ENCODE measurements around the gene FCAR. TPM values are rescaled to one million over a fixed set of nuclear protein-coding genes. Genes with fewer than 3 reads are reported as not detected.

The FCAR gene
- not detected in 2 replicates for total RNA-seq

GRCh38 chr19:54873990-54874389 lies at the start of gene FCAR:
Gene FCAR, plus strand, starts transcription at chr19:54874235. Its CDS starts 55 bp downstream, at chr19:54874290.

GRCh38 chr19:54832496-54832895 lies 41.5 kb upstream of the FCAR start, which contains the start of gene KIR2DS4:
Gene KIR2DS4, plus strand, starts transcription at chr19:54832676.

GRCh38 chr19:54850061-54850640 lies 23.9 kb upstream of the FCAR start, which contains the start of gene KIR3DL2:
Gene KIR3DL2, plus strand, starts transcription at chr19:54850443. Its CDS starts 33 bp downstream, at chr19:54850476.

GRCh38 chr19:54905803-54906511 lies 31.9 kb downstream of the FCAR start, which contains the start of gene NCR1:
Gene NCR1, plus strand, starts transcription at chr19:54906148. Its CDS starts 40 bp downstream, at chr19:54906188.

Other genes starting within 250 kb of the FCAR start
- not detected in 2 replicates for gene LILRB1, start 243.8 kb upstream of the FCAR start, total RNA-seq
- not detected in 2 replicates for gene LILRB4, start 211.2 kb upstream of the FCAR start, total RNA-seq
- not detected in 2 replicates for gene KIR3DL3, start 149.8 kb upstream of the FCAR start, total RNA-seq
- not detected in 2 replicates for gene KIR2DL3, start 135.7 kb upstream of the FCAR start, total RNA-seq
- not detected in 2 replicates for gene KIR2DL1, start 104.4 kb upstream of the FCAR start, total RNA-seq
- gene KIR2DL4, start 70.6 kb upstream of the FCAR start, total RNA-seq, result not detected in 2 replicates
- gene KIR3DL1, start 57.8 kb upstream of the FCAR start, total RNA-seq, result not detected in 2 replicates
- not detected in 2 replicates for gene KIR2DS4, start 41.6 kb upstream of the FCAR start, total RNA-seq
- gene KIR3DL2, start 23.8 kb upstream of the FCAR start, total RNA-seq, result not detected in 2 replicates
- not detected in 2 replicates for gene NCR1, start 31.9 kb downstream of the FCAR start, total RNA-seq
- gene NLRP7, start 73.3 kb downstream of the FCAR start, total RNA-seq, result not detected in 2 replicates
- not detected in 2 replicates for gene NLRP2, start 92.1 kb downstream of the FCAR start, total RNA-seq
- not detected in 2 replicates for gene GP6, start 164.0 kb downstream of the FCAR start, total RNA-seq
- gene RDH13, start 188.9 kb downstream of the FCAR start, total RNA-seq, result 11.0 and 13.8 TPM in 2 replicates
- 1.2 and 12.1 TPM in 2 replicates for gene EPS8L1, start 201.6 kb downstream of the FCAR start, total RNA-seq
- 51.2 and 74.1 TPM in 2 replicates for gene PPP1R12C, start 243.4 kb downstream of the FCAR start, total RNA-seq

Data from myometrial cell (primary cell).